ENCODE measurements around the gene PCIF1.

PCIF1 gene

GRCh38 chr20:45975686-45976085 lies 41.2 kb downstream of the PCIF1 start:
- TF ChIP-seq CTCF (IDR thresholded peaks at IDR 0.05; ENCODE audit: insufficient read depth, low read length, poor library complexity, severe bottlenecking) = no peak
- DNase-seq (ENCODE audit: extremely low read depth, insufficient read length) = no peak
- H3K36me3 ChIP-seq (ENCODE audit: control insufficient read depth, insufficient read depth, low read length) = no peaks in the 10 kb centered on the region
- H3K4me3 ChIP-seq (replicated peaks; ENCODE audit: low read depth, low read length) = no peak overlapping the region
- no peaks in the 10 kb centered on the region for H3K27me3 ChIP-seq (replicated peaks; ENCODE audit: control insufficient read depth, insufficient read depth, low read length)

- H3K27me3 ChIP-seq (replicated peaks; ENCODE audit: control insufficient read depth, insufficient read depth, low read length) = no peaks in the 10 kb centered on the region
- H3K36me3 ChIP-seq (ENCODE audit: control insufficient read depth, insufficient read depth, low read length) = no peaks in the 10 kb centered on the region
- DNase-seq (ENCODE audit: extremely low read depth, insufficient read length) = no peak
- no peak overlapping the region for H3K4me3 ChIP-seq (replicated peaks; ENCODE audit: low read depth, low read length)
- TF ChIP-seq CTCF (IDR thresholded peaks at IDR 0.05; ENCODE audit: insufficient read depth, low read length, poor library complexity, severe bottlenecking) = no peak
Measured at GRCh38 chr20:45976086-45976485, 41.6 kb downstream of the PCIF1 start.

- H3K36me3 ChIP-seq (ENCODE audit: control insufficient read depth, insufficient read depth, low read length) = no peaks in the 10 kb centered on the region
Measured at GRCh38 chr20:45981261-45981660, 46.8 kb downstream of the PCIF1 start.

GRCh38 chr20:45983279-45983743 lies 48.8 kb downstream of the PCIF1 start:
- Histone ChIP-seq H3K4me3 (replicated peaks; ENCODE audit: low read depth, low read length) (no peak overlapping the region), H3K36me3 (ENCODE audit: control insufficient read depth, insufficient read depth, low read length) (no peaks in the 10 kb centered on the region), H3K27me3 (replicated peaks; ENCODE audit: control insufficient read depth, insufficient read depth, low read length) (no peaks in the 10 kb centered on the region)
- TF ChIP-seq CTCF (IDR thresholded peaks at IDR 0.05; ENCODE audit: insufficient read depth, low read length, poor library complexity, severe bottlenecking) = no peak
- no peak for DNase-seq (ENCODE audit: extremely low read depth, insufficient read length)

More at GRCh38 chr20:45981261-45981660, 46.8 kb downstream of the PCIF1 start:
- Histone ChIP-seq H3K4me3 (replicated peaks; ENCODE audit: low read depth, low read length) (no peak overlapping the region), H3K27me3 (replicated peaks; ENCODE audit: control insufficient read depth, insufficient read depth, low read length) (no peaks in the 10 kb centered on the region)
- TF ChIP-seq CTCF (IDR thresholded peaks at IDR 0.05; ENCODE audit: insufficient read depth, low read length, poor library complexity, severe bottlenecking) = no peak
- DNase-seq (ENCODE audit: extremely low read depth, insufficient read length) = no peak

- TF ChIP-seq CTCF (IDR thresholded peaks at IDR 0.05; ENCODE audit: insufficient read depth, low read length, poor library complexity, severe bottlenecking) = no peak
- Histone ChIP-seq H3K27me3 (replicated peaks; ENCODE audit: control insufficient read depth, insufficient read depth, low read length) (no peaks in the 10 kb centered on the region), H3K4me3 (replicated peaks; ENCODE audit: low read depth, low read length) (no peak overlapping the region), H3K36me3 (ENCODE audit: control insufficient read depth, insufficient read depth, low read length) (no peaks in the 10 kb centered on the region)
- DNase-seq (ENCODE audit: extremely low read depth, insufficient read length) = no peak
Measured at GRCh38 chr20:45985573-45985972, 51.1 kb downstream of the PCIF1 start.
